Measurements from ENCODE around the gene SHANK3. TPM values are rescaled to one million over a fixed set of nuclear protein-coding genes. Genes with fewer than 3 reads are reported as not detected.

SHANK3 gene
- total RNA-seq, 2 experiments from 2014 or later: 0.16 to 0.22 TPM

- Mint-ChIP-seq H3K4me1 (ENCODE audit: low read depth) (peaks cover 13% of the 10 kb centered on the region), H3K9me3 (no peaks in the 10 kb centered on the region), H3K4me3 (no peak overlapping the region), H3K27ac (no peak overlapping the region), H3K36me3 (ENCODE audit: low read depth) (no peaks in the 10 kb centered on the region), H3K27me3 (no peaks in the 10 kb centered on the region)
- CTCF ChIA-PET: interaction anchor here (1.5 kb wide), 1 partner anchor 12 kb away, joined by 4 read pairs; no protein-coding TSS in a partner anchor
- TF ChIP-seq CTCF (IDR thresholded peaks at IDR 0.05): no peak
- POLR2A ChIA-PET: interaction anchor here (0.6 to 0.8 kb wide), 2 partner anchors 9 to 76 kb away, joined by 3 read pairs; no protein-coding TSS in a partner anchor
- DNase-seq: no peak
- intact Hi-C loops (cut with micrococcal nuclease): no loop called here
- ATAC-seq: no peak
Observed at GRCh38 chr22:50702821-50703725, 30.4 kb downstream of the SHANK3 start.

GRCh38 chr22:50703726-50704509 lies 31.3 kb downstream of the SHANK3 start:
- Mint-ChIP-seq H3K9me3 (no peaks in the 10 kb centered on the region), H3K27ac (no peak overlapping the region), H3K4me1 (ENCODE audit: low read depth) (peaks cover 13% of the 10 kb centered on the region), H3K4me3 (no peak overlapping the region), H3K27me3 (no peaks in the 10 kb centered on the region), H3K36me3 (ENCODE audit: low read depth) (no peaks in the 10 kb centered on the region)
- ATAC-seq (no peak), DNase-seq (no peak)
- ChIA-PET POLR2A (no interaction called here), CTCF (no interaction called here)
- intact Hi-C loops (cut with micrococcal nuclease): no loop called here
- TF ChIP-seq CTCF (IDR thresholded peaks at IDR 0.05): no peak

- ATAC-seq: no peak
- no peak overlapping the region for H3K27ac Mint-ChIP-seq
- no peaks in the 10 kb centered on the region for H3K36me3 Mint-ChIP-seq (ENCODE audit: low read depth)
- ChIA-PET CTCF (no interaction called here), POLR2A (no interaction called here)
- TF ChIP-seq CTCF (IDR thresholded peaks at IDR 0.05): no peak
- intact Hi-C loops (cut with micrococcal nuclease): no loop called here
- no peaks in the 10 kb centered on the region for H3K9me3 Mint-ChIP-seq
- DNase-seq: no peak
- no peak overlapping the region for H3K4me3 Mint-ChIP-seq
- no peaks in the 10 kb centered on the region for H3K27me3 Mint-ChIP-seq
- H3K4me1 Mint-ChIP-seq (ENCODE audit: low read depth): peaks cover 13% of the 10 kb centered on the region
Observed at GRCh38 chr22:50704510-50705218, 32.0 kb downstream of the SHANK3 start.

- Mint-ChIP-seq H3K36me3 (ENCODE audit: low read depth) (no peaks in the 10 kb centered on the region), H3K27me3 (no peaks in the 10 kb centered on the region), H3K4me3 (no peak overlapping the region), H3K27ac (no peak overlapping the region), H3K9me3 (no peaks in the 10 kb centered on the region), H3K4me1 (ENCODE audit: low read depth) (peaks cover 13% of the 10 kb centered on the region)
- intact Hi-C loops (cut with micrococcal nuclease): no loop called here
- CTCF ChIA-PET: no interaction called here
- no peak for TF ChIP-seq CTCF (IDR thresholded peaks at IDR 0.05)
- POLR2A ChIA-PET: no interaction called here
- ATAC-seq (no peak), DNase-seq (no peak)
Observed at GRCh38 chr22:50705219-50705691, 32.6 kb downstream of the SHANK3 start.
